Endothelial cell of umbilical vein (primary cell): ENCODE measurements around the gene ZBED4. TPM values are rescaled to one million over a fixed set of nuclear protein-coding genes. Genes with fewer than 3 reads are reported as not detected.

Experiments
- BruUV-seq: library from RNA; stranded (reverse); fragments of 400-500 nt; replicated peaks from 2 replicates; lab custom pipeline; 2021; lab: Mats Ljungman, UMichigan
- CTCF ChIA-PET: fragments of 300-600, 350-600 bp; sonication (Branson Sonifier 250); formaldehyde crosslinking; loops from one replicate; lab custom pipeline; 2021; ENCODE audit warnings: antibody characterized with exemption, inconsistent platforms; lab: Charles Lee
- POLR2A ChIA-PET: fragments of 300-600, 350-600 bp; sonication (Branson Sonifier 250); formaldehyde crosslinking; loops from one replicate; lab custom pipeline; 2021; ENCODE audit warnings: antibody characterized with exemption, inconsistent platforms; lab: Charles Lee
- DNase-seq: peaks from one replicate; pipeline ENCODE4 v3.0.0-alpha.2; 2011; ENCODE audit warnings: low read depth, low spot score
- FAIRE-seq: peaks from 2 replicates; lab custom pipeline; 2011; peaks lifted over from hg19 to GRCh38; lab: Jason Lieb, UNC
- H2AFZ ChIP-seq: 2 replicates; pipeline ENCODE4 v1.6.0; 2012; ENCODE audit warnings: low read depth, low read length, control low read depth, inconsistent platforms
- H3K27ac ChIP-seq: 2 replicates; pipeline ENCODE4 v1.5.1; 2011; ENCODE audit warnings: low read depth, mild to moderate bottlenecking, control low read depth, low read length, moderate library complexity; ENCODE audit not compliant: insufficient read depth
- H3K27me3 ChIP-seq, 2 experiments: 2 replicates each; pipeline versions ENCODE4 v1.6.0 to v1.6.1; 2011; ENCODE audit warnings: low read length in 2 of 2, mixed read lengths in 1 of 2; ENCODE audit not compliant: control insufficient read depth in 2 of 2, insufficient read depth in 2 of 2
- H3K36me3 ChIP-seq, 2 experiments: 2 replicates in 1 of 2; 3 replicates in 1 of 2; pipeline ENCODE4 v1.5.1; 2011; ENCODE audit warnings: low read length in 2 of 2, mild to moderate bottlenecking in 1 of 2, moderate library complexity in 1 of 2; ENCODE audit not compliant: control insufficient read depth in 2 of 2, insufficient read depth in 2 of 2; ENCODE audit errors: extremely low read depth in 1 of 2
- H3K4me1 ChIP-seq: 3 replicates; pipeline ENCODE4 v1.5.1; 2011; ENCODE audit warnings: mild to moderate bottlenecking, low read length; ENCODE audit not compliant: control insufficient read depth, insufficient read depth; ENCODE audit errors: extremely low read depth
- H3K4me2 ChIP-seq: 2 replicates; pipeline ENCODE4 v1.6.1; 2011; ENCODE audit warnings: low read length, control low read depth, mixed read lengths; ENCODE audit not compliant: insufficient read depth
- H3K4me3 ChIP-seq, 3 experiments: fragments of 200-600 bp in 1 of 3; sonication (generic), shearing (Covaris generic) in 1 of 3; replicated peaks in 1 of 3; 2 replicates each; pipeline ENCODE4 v1.5.1; 2011 to 2016; ENCODE audit warnings: control low read depth in 3 of 3, low read length in 3 of 3, mild to moderate bottlenecking in 2 of 3, inconsistent platforms in 1 of 3, low read depth in 1 of 3, moderate library complexity in 1 of 3; ENCODE audit not compliant: insufficient read depth in 1 of 3
- H3K79me2 ChIP-seq: 2 replicates; pipeline ENCODE4 v1.6.0; 2012; ENCODE audit warnings: low read length, inconsistent platforms; ENCODE audit not compliant: control insufficient read depth, insufficient read depth
- H3K9ac ChIP-seq: replicated peaks from 2 replicates; pipeline ENCODE3; 2011; ENCODE audit warnings: low read length, control low read depth; ENCODE audit not compliant: insufficient read depth; ENCODE audit errors: extremely low read depth
- H3K9me1 ChIP-seq: replicated peaks from 3 replicates; pipeline ENCODE4 v1.6.0; 2011; ENCODE audit warnings: mild to moderate bottlenecking, low read length; ENCODE audit not compliant: control insufficient read depth, insufficient read depth; ENCODE audit errors: extremely low read depth
- H3K9me3 ChIP-seq: replicated peaks from 2 replicates; pipeline ENCODE4 v1.5.1; 2012; ENCODE audit warnings: low read length, inconsistent platforms; ENCODE audit not compliant: control insufficient read depth, insufficient read depth
- H4K20me1 ChIP-seq: replicated peaks from 2 replicates; pipeline ENCODE3; 2011; ENCODE audit warnings: mild to moderate bottlenecking, low read length; ENCODE audit not compliant: control insufficient read depth, insufficient read depth; ENCODE audit errors: extremely low read depth
- CTCF ChIP-seq, 2 donors: IDR thresholded peaks; 1 replicate in 1 of 2; 2 replicates in 1 of 2; pipeline ENCODE4 v1.5.1; 2011; ENCODE audit warnings: low read length in 2 of 2, mild to moderate bottlenecking in 2 of 2, moderate library complexity in 2 of 2, control low read depth in 1 of 2, inconsistent platforms in 1 of 2, low read depth in 1 of 2; ENCODE audit not compliant: insufficient read depth in 1 of 2; ENCODE audit errors: extremely low read depth in 1 of 2
- EZH2 ChIP-seq: IDR thresholded peaks from 2 replicates; pipeline ENCODE4 v1.6.1; 2012; ENCODE audit warnings: borderline replicate concordance, low read depth, mild to moderate bottlenecking, moderate library complexity, low read length, inconsistent platforms; ENCODE audit not compliant: severe bottlenecking
- FOS ChIP-seq: IDR thresholded peaks from 2 replicates; pipeline ENCODE4 v1.6.1; 2011; ENCODE audit warnings: mild to moderate bottlenecking, low read length, moderate library complexity, borderline replicate concordance; ENCODE audit not compliant: insufficient read depth
- GATA2 ChIP-seq: IDR thresholded peaks from 2 replicates; pipeline ENCODE4 v1.7.0; 2011; ENCODE audit warnings: low read depth, mild to moderate bottlenecking, moderate library complexity, mixed read lengths, low read length; ENCODE audit not compliant: insufficient read length, insufficient read depth
- JUN ChIP-seq: IDR thresholded peaks from 2 replicates; pipeline ENCODE4 v1.6.1; 2011; ENCODE audit warnings: borderline replicate concordance, low read depth; ENCODE audit not compliant: insufficient read length, insufficient read depth
- MYC ChIP-seq: IDR thresholded peaks from one replicate; pipeline ENCODE4 v1.6.1; 2011; ENCODE audit warnings: mild to moderate bottlenecking, low read depth, low read length
- POLR2A ChIP-seq: IDR thresholded peaks from 2 replicates; pipeline ENCODE4 v1.6.1; 2012; ENCODE audit warnings: low read depth, mild to moderate bottlenecking, control low read depth, low read length
- POLR2AphosphoS5 ChIP-seq: IDR thresholded peaks from 2 replicates; pipeline ENCODE4 v1.6.1; 2012; ENCODE audit warnings: low read depth, mild to moderate bottlenecking, control low read depth, low read length, moderate library complexity; ENCODE audit not compliant: insufficient read depth
- dilution Hi-C: fragments of 300-500 bp; cut with MboI; formaldehyde crosslinking; loops from one replicate; pipeline ENCODE4 v1.15.0; 2019; ENCODE audit warnings: low sequenced_read_pairs; ENCODE audit not compliant: extremely low pct_ligation_motif_present
- intact Hi-C: fragments of 100-400 bp; cut with micrococcal nuclease; formaldehyde crosslinking; loops from one replicate; pipeline ENCODE4 v1.10.0; 2022
- polyA plus RNA-seq, 4 experiments: library from polyadenylated mRNA; depleted of rRNA in 3 of 4; stranded (reverse) in 3 of 4; unstranded in 1 of 4; fragments of >200 nt; gene quantifications; 2 replicates each; pipeline versions ENCODE4 v1.2.1 to v1.2.3, GENCODE V29; 2011 to 2012; ENCODE audit warnings: missing spikeins in 1 of 4
- total RNA-seq: library from RNA; stranded (reverse); gene quantifications from 2 replicates; pipeline ENCODE4 v1.2.3, GENCODE V29; 2021
- TF ChIP-seq, protein P1 (sequence below): IDR thresholded peaks from 2 replicates; pipeline ENCODE4 v1.6.1; 2011; ENCODE audit not compliant: insufficient read depth, insufficient read length

ZBED4 gene
- total and polyA plus RNA-seq, 2 donors (not counting 3 experiments of a cell fraction or from before 2014, with no cell fraction given) = 8.6 to 18.2 TPM

GRCh38 chr22:49885881-49886280 is 32.2 kb downstream of the ZBED4 start:
- no peak for FAIRE-seq
- no peaks in the 10 kb centered on the region for H4K20me1 ChIP-seq
- POLR2A ChIA-PET = no interaction called here
- no peak overlapping the region for H3K4me3 ChIP-seq
- CTCF ChIA-PET = no interaction called here
- no peak overlapping the region for H3K9ac ChIP-seq
- H3K4me2 ChIP-seq = no peak overlapping the region
- H3K36me3 ChIP-seq = peaks cover 4 to 36% of the 10 kb centered on the region in 2 experiments
- H3K79me2 ChIP-seq = peaks cover 61% of the 10 kb centered on the region
- H3K27ac ChIP-seq = no peak overlapping the region
- no peak for DNase-seq
- intact Hi-C loops (no loop called here), dilution Hi-C loops (no loop called here)
- no peak overlapping the region for H2AFZ ChIP-seq
- no TSS peak for BruUV-seq
- no peaks in the 10 kb centered on the region for H3K27me3 ChIP-seq
- peaks cover 2% of the 10 kb centered on the region for H3K4me1 ChIP-seq
- no peaks in the 10 kb centered on the region for H3K9me3 ChIP-seq
- no peak for TF ChIP-seq POLR2A
- TF ChIP-seq MYC = no peak
- TF ChIP-seq, protein P1, sequence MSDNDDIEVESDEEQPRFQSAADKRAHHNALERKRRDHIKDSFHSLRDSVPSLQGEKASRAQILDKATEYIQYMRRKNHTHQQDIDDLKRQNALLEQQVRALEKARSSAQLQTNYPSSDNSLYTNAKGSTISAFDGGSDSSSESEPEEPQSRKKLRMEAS = no peak
- TF ChIP-seq JUN = no peak
- no peak for TF ChIP-seq CTCF (IDR thresholded peaks at IDR 0.05; ENCODE audit: extremely low read depth in 1 of 2, insufficient read depth in 1 of 2, low read depth in 1 of 2, low read length in 2 of 2)
- no peak for TF ChIP-seq POLR2AphosphoS5
- TF ChIP-seq GATA2 = no peak
- TF ChIP-seq FOS = no peak
- no peak for TF ChIP-seq EZH2
- no peaks in the 10 kb centered on the region for H3K9me1 ChIP-seq
